ENCODE results near the gene RSL24D1. TPM values are rescaled to one million over a fixed set of nuclear protein-coding genes. Genes with fewer than 3 reads are reported as not detected.

The RSL24D1 gene
- total RNA-seq (2014; rRNA removed), result 61.0 and 64.8 TPM in 2 replicates
- polyA plus RNA-seq (2012), result 32.1 TPM

DNA sequence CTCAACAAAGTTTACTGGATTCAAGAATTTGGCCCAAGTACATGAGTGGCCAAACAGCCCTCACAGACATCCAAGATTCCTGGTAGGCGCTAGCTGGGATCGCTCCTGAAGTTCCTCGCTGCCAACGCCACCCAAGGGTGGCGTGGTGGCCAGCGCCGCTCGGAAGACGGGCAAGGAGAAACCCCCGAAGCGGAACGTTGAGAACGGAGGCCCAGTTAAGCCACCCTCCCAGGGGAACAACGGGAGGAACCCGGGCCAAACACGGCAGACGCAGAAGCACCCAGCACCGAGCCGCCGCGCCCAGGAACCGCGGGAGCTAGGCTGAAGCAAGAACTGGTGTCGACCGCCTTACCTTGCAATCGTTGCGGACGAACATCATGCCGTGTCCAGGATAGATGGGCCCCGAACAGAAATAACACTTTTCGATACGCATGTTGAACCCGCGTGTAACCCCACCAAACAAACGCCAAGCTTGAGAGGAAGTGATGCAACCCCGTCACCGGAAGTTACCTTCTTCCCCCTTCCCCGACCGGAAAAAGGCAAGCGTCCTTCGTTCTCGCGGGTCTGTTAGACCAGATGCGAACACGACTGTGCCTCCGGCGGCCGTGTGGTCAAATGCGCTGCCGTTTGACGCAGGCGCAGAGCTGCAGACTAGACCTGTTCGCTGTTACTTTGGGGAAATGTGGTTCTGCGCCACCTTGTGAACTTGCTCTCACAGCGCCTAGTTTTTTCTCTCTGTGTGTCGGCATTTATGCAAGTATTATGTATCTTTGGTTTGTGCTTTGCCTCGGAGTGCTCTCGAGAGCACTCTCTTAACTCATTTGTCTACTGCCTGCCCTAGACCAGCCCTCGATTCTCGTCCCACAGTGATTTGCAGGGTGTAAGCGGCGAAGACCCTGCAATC lies at the start of gene RSL24D1:
TSS of gene RSL24D1 (minus strand) at position 484 of the 904 bp plus-strand sequence. CDS start at position 433, 51 bp downstream.
- DNase-seq (ENCODE audit: low read depth), result peak; percentile 98

DNA sequence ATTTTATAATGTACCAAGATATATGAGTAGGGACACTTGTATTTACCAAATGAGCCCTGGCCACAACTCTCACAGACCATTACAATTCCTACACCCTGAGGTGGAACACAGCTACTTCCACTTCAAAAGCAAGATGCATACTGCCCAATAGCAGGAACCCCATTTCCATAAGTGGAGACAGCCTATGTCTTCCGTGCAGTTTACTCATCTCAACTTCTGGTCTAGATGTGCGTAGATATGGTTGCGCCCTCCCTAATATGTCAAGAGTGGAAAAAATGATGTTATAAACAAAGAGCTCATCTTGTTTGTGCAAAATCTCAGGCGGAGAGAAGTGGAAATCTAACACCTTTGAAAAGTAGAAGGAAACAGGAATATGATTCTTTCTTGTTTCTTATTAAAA lies 48.3 kb upstream of the RSL24D1 start:
- DNase-seq (ENCODE audit: low read depth), result no peak

DNA sequence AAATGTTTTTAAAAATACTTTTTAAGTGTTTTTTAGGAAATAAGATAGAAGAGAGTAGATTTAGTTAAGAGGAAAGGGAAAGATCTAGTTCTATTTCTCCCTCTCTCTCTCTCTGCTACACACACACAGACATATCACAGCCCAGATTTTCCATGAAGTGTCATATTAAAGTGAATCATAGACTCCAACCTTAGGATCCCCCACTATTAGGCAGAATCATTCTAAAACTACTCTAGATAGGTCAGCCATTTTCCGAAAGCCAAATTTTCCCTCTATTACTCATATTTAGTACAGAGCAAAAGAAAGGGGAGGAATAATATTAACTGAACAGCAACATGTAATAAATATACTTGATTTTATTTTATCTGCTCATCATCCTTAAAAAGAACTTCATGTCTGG lies 45.1 kb upstream of the RSL24D1 start:
- peak; percentile 34 for DNase-seq (ENCODE audit: low read depth)

DNA sequence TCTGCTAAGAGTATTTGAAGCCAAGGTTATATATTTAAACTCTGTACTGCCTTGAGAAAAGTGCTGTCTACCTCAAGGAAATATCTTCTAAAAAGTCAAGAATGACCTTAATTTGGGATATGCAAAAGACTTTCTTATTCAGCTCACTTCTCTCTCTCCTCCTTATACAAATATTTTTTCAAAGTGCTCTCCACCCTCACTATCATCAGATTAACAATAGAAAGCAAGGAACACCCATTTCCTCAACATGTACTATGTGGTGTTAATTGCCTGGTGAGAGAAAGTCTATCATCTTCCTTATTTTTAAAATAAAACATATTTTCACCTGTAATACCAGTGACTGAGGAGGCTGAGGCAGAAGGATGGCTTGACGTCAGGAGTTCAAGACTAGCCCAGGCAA lies 44.4 kb upstream of the RSL24D1 start:
- DNase-seq (ENCODE audit: low read depth), result no peak

DNA sequence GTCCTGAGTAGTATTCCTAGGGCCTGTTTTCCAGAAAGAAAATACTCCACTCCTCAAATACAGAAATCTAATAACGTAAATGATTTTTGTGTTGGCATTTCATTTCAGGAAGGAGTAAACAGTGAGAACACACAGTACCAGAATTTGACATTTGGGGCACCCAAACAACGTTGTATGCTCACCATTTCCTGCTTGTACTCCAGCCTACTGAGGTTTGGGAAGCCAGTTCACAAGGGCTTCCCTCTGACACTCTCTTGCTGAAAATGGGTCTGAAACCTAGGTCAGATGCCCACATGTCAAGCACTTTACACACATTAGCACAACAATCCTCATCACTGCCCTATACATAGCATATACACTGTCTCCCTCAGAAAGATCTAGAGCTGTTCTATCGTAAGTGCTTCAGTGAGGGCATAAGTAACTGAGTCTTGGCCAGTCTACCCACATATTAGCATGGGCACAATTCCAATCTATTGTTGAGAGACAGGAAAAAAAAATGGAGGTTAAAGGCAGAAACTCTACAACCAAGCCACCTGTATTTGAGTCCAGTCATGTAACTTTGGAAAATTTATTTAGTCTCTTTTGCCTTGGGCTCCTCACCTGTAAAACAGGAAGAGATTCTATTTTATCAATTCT lies 43.5 kb upstream of the RSL24D1 start:
- no peak for DNase-seq (ENCODE audit: low read depth)

DNA sequence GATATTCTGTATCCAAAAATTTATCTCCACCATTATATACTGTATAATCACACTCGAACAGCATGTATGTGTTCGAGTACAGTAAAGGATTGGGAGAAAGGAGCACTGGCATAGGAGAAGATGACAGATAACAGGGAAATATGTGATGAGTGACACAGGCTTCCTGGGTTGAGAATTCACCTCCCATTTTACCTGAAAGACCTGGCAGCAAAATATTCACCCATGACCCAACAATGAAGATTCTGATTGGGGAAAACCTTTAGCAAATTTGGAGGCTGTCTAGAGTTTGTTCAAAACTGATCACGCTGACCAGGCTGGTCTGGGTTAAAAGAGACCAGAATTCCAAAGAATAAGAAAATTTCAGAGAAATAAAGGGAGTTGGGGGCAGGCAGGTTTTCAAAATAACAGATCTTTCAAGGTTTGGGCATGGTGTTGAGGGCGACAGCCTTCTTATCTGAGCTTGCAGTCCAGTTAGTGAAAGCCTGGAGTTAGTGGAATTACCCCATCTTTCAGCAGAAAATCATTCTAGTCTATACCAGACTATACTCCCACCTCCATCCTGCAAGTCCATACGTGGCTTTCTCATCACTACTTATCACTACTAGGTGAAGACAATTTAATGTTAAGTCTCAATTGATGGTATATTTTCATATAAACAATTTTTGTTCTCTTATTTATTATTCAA lies 42.8 kb upstream of the RSL24D1 start:
- no peak for DNase-seq (ENCODE audit: low read depth)

DNA sequence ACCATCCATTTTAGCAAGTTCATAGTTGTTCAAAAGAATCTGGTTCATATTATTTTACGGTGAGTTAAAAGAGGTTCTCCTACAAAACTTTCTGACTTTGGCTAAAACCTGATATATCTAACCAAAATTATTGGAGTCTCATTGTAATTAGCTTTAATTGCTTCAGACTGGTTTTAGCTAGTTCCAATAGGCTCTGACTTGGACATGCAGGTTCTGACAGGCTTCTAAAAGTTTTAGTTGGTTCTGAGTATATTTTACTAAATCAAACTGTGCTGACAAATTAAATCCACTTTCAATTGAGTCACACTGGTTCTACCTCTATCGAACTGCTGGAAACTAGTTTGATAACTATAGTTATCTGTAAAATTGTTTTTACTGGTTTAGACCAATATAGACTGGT lies 42.1 kb upstream of the RSL24D1 start:
- DNase-seq (ENCODE audit: low read depth), result no peak

DNA sequence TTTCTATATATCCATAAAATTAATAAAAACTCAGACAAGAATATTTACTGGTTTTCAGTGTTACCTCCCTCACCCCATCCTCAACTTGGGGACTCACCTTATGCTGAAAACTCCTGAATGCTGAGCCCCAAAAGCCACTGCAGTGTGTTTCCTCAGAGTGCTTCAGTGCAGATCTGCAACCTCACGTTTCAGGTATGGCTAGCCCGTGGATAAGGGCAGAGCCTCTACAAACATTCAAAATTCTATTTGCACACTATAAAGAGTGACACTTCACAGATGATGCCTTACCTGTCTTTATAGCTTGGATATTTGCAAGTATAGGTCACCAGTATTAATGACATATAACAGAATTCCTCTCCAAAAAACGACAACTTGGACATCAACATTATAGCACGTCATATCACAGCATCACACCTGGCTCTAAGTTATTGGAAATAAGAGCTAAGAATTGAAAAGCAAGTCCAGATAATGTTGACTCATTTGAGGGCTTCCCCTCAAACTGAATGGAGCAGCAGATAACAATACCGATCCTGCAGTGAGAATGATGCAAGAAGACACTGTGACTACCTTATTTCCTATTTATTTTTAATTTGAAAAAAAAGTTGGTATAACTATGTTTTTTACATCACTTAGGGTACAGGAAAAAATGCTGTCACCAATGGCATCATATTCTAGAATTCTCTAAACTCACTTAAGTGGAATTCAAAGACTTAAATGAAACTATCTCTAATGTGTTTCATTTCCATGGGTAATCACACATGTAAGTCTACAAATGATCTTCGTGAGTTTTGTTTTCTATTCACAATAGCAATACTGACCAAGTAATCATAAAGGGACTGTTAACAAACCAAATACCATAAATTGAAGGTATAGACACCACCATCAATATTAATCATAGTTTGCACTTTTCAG lies 40.7 kb upstream of the RSL24D1 start:
- DNase-seq (ENCODE audit: low read depth), result no peak

DNA sequence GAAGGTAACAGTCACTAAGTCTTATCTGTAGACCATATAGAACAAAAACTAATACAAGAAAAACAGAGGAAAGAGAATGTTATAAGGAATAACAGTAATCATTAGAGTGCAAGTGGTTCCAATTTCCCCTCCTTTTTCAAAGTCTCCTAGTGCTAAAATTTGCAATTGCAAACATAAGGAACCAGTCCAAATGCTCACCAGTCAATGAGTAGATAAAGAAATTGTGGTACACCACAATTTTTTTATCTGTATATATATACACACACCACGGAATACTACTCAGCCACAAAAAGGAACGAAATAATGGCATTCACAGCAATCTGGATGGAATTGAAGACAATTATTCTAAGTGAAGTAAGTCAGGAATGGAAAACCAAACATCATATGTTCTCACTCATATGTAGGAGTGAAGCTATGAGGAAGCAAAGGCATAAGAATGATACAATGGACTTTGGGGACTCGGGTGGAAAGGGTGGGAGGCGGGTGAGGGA lies 38.9 kb upstream of the RSL24D1 start:
- no peak for DNase-seq (ENCODE audit: low read depth)

DNA sequence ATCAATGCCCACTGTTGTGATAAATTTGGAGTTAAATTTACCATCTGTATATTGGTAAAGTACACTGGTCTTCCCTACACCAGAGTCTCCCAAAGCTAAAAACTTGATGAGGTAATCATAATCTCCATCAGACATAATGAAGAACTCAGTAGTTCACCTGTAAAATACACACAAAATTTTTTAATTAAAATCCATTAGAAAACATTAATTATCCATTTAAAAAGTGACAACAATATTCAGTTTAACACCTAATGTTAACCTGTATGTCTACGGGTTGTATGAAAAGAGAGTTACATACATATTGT lies 38.0 kb upstream of the RSL24D1 start:
- no peak for DNase-seq (ENCODE audit: low read depth)

DNA sequence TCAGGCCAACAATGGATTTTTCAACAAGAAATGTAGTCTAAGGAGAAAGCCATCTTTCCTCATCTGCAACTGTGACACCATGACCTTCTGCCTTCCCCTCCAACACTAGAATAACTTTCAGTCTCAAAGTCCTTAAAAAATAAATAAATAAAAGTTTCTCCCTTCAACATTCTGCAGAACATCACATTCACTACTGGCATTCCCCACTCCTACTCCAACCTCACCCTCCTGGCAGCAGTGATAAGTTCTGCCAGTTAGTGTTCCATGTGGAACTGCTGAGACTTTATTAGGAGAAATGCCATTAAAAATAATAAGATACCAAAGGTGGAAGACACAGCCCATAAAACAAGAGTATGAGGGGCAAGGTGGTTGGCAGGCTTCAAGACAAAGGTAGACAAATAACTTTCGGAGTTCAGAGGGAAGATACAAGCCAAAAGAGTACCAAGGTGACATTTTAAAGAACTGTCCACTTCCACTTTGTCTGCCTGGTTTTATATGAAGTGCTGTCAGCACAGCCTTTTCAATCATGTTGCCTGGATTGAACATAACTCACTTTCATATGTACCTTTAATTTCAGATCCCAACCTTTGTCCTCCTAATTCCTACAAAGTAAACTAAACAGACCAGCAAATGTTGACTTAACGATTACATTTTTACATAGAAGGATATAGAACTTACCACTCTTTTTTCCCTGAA lies 37.5 kb upstream of the RSL24D1 start:
- DNase-seq (ENCODE audit: low read depth), result no peak

DNA sequence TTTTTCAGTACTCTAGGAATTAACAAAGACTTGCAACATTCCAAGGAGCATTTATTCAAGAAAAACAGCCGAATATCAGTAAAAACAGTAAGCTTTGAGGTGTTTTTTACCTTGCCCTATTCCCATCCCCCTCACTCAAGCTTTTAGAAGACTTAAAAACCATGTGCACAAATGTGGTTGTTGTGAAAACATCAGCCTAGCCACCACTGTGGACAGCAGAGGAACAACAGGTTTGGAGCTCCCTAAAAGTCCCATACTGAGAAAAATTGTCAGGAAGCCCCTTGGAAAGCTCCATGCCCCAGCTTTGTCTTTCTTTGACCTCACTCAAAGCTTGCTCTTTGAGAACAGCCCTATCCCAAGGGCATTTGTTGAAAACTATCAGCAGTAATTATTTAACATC lies 34.7 kb upstream of the RSL24D1 start:
- no peak for DNase-seq (ENCODE audit: low read depth)

DNA sequence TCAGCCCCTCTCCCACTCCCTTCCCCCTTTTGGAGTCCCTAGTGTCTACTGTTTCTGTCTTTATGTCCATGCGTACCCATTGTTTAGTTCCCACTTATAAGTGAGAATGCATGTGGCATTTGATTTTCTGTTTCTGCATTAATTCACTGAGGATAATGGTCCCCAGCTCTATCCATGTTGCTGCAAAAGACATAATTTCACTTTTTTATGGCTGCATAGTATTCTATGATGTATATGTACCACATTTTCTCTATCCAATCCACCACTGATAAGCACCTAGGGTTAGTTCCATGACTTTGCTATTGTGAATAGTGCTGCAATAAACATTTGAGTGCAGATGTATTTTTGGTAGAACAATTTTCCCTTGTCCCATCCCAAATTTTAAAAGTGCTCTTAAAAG lies 34.2 kb upstream of the RSL24D1 start:
- DNase-seq (ENCODE audit: low read depth), result no peak

DNA sequence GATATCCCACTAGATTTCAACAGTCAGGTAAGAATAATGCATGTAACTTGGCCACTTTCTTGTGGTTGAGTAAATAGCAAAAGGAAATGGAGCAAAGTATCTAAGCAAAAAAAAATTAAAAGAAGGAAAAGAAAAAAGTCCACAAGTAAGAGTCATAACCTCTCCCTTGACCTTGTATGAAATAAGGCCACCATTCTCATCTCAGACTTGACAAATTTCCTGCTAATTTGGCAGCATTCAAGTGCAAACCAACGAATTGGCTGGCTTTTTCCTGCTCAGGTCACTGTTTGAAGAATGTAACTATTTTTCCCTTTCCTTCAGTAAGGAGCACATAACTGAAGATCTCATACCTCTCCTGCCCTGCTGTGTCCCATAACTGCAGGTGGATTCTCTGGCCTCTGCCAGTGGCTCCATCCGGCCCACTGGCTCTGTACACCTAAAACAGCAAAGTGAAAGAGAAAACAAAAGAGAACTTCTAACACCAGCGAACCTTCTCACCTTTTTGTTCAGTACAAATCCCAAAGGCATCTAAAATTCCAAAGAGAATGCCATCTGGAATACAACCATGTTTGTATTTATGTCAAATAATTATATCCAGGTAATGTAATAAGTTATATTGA lies 33.4 kb upstream of the RSL24D1 start:
- no peak for DNase-seq (ENCODE audit: low read depth)

DNA sequence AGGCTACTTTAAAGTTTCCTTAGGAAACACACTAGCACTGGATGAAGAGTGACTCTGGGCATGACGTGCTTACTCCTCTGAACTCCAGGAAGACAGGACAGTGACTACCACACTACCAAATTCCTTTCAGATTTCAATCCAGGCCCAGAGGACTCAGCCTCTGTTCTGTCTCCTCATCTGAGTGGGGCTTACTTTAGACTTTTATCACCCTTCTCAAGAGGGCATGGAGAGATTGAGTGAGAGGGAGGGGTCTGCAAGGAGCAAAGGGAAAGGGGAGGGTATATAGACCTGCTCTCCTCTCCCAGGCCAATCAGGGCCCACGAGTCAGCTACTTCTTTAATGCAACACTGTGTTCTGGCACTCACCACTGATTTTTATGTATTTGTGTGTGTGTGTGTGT lies 29.4 kb upstream of the RSL24D1 start:
- no peak for DNase-seq (ENCODE audit: low read depth)

DNA sequence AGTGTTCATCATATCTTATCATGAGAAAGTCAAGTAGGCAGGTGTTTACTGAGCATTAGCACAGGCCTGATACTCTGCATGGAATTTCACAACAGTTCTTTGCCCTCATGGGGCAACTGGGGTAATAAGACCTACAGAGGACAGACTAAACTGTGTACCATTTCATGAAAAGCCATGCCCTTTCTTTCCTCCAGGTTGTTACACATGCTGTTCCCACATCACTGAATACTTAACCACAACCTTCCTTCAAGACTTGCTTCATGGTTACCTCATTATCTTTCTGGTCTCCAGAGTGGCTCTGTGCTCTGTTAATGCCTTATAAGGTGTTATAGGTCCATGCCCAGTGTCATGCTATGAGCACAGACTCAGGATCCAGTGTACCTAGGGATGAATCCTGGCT lies 28.2 kb upstream of the RSL24D1 start:
- DNase-seq (ENCODE audit: low read depth), result no peak

DNA sequence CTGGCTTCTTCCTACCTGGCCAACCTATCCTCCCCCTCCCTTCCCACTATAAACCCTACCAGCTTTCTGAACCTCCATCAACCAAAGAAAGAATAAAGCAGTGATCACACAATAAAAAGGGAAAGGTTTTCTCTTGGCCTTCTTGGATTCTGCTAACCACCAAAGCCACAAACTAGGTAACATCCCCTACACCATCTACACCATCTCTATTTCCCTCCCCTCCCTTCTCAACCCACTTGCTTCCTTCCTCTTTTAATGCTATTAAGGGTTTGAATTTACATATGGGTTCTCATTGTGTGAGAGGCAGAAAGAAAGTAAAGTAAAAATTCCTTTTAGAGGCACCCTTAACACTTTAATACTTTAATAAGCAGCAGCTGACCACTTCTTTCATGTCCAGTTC lies 25.8 kb upstream of the RSL24D1 start:
- no peak for DNase-seq (ENCODE audit: low read depth)

DNA sequence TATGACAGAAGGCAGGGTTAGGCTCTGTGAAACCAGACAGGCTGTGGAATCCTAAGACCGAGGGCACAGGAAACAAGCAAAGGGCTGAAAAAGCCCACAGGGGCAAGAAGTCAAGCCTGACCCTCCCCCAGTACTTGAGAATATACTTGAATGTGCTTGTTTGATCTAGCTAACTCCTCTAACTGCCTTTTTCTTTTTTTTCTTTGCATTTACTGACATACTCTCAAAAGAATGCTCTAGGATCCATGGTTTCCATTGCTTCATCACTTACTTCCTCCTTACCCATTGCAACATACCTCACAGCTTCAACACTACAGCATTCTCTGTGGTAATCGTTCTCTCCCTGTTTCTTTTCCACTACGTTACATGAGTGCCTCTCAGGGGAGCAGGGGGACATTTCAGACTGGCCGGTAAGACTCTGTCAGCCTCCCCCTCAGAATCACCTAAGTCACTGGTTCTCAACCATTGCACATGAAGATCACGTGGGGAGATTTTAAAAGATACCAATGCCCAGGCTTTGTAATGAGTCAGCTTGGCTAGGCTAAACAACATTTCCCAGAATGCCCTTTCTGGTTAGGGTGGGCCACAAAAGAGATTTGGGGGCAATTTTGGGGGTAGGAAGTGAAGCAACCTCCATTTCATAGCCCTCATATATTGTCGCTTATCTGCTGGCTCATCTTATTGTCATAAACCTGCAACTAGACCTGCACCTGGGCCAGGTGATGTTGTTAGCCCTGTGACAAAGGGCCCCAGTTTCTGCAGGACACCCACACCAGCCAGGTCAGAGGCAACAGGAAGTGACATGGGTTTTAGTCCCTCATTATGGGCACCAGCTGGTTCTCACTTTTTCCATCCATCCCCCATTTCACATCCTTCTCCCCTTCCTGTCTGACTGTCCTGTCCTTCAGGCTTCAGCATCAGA lies 24.6 kb upstream of the RSL24D1 start:
- DNase-seq (ENCODE audit: low read depth), result peak; percentile 83

DNA sequence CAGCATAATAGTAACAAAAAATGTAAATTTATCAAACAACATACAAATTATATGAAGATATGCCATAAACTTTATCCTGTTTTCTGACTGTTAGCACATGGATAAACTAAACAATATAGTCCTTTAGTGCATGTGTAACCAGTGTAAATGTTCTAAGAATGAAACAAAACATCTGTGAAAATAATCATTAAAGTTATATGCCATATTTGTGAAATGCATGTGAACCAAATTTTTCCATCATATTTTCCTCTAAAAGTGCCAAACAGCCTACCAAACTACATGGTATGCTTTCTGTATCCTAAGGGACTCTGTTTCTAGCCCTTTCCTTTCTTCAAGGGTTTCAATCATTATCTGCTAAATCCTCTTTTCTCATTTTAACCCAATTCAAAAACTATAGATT lies 23.9 kb upstream of the RSL24D1 start:
- DNase-seq (ENCODE audit: low read depth), result no peak

Measured in LHCN-M2 (cell line).